ENCODE data around the gene SPEF1. TPM values are rescaled to one million over a fixed set of nuclear protein-coding genes. Genes with fewer than 3 reads are reported as not detected.

The SPEF1 gene
- total RNA-seq, 4 donors from 2014 or later = 0.13 to 2.5 (median 2.0) TPM

- Histone ChIP-seq H3K4me3 (replicated peaks in 1 of 3) (no peak overlapping the region), H3K27ac (no peak overlapping the region), H3K36me3 (no peaks in the 10 kb centered on the region), H3K9me3 (no peaks in the 10 kb centered on the region), H3K27me3 (no peaks in the 10 kb centered on the region), H3K4me1 (no peaks in the 10 kb centered on the region)
- DNase-seq = no peak
- intact Hi-C loops (cut with DNase I) = no loop called here
- WGBS, 2 donors = 79 to 82% methylated on average over 10 of the region's 10 CpGs
- TF ChIP-seq CTCF (IDR thresholded peaks at IDR 0.05) (no peak), POLR2A (IDR thresholded peaks at IDR 0.05) (no peak)
Observed at GRCh38 chr20:3760655-3761348, 20.4 kb downstream of the SPEF1 start.

GRCh38 chr20:3759884-3760283 is 21.4 kb downstream of the SPEF1 start:
- 86 to 92% methylated on average over 6 to 11 of the region's 11 CpGs for WGBS, 2 donors

GRCh38 chr20:3759316-3759823 is 21.9 kb downstream of the SPEF1 start:
- no peaks in the 10 kb centered on the region for H3K36me3 ChIP-seq

More at GRCh38 chr20:3759884-3760283, 21.4 kb downstream of the SPEF1 start:
- Histone ChIP-seq H3K27ac (no peak overlapping the region), H3K36me3 (no peaks in the 10 kb centered on the region), H3K9me3 (no peaks in the 10 kb centered on the region), H3K4me1 (no peaks in the 10 kb centered on the region), H3K27me3 (no peaks in the 10 kb centered on the region), H3K4me3 (replicated peaks in 1 of 3) (no peak overlapping the region)
- intact Hi-C loops (cut with DNase I) = no loop called here
- no peak for DNase-seq
- TF ChIP-seq POLR2A (IDR thresholded peaks at IDR 0.05) (no peak), CTCF (IDR thresholded peaks at IDR 0.05) (no peak)

GRCh38 chr20:3758566-3758965 is 22.7 kb downstream of the SPEF1 start:
- no peaks in the 10 kb centered on the region for H3K4me1 ChIP-seq

More at GRCh38 chr20:3759316-3759823, 21.9 kb downstream of the SPEF1 start:
- TF ChIP-seq POLR2A (IDR thresholded peaks at IDR 0.05) = no peak
- no peak for TF ChIP-seq CTCF (IDR thresholded peaks at IDR 0.05)
- Histone ChIP-seq H3K27ac (no peak overlapping the region), H3K9me3 (no peaks in the 10 kb centered on the region), H3K4me3 (replicated peaks in 1 of 3) (no peak overlapping the region), H3K4me1 (no peaks in the 10 kb centered on the region), H3K27me3 (no peaks in the 10 kb centered on the region)
- WGBS, 2 donors = 89 to 92% methylated on average over 9 to 10 of the region's 11 CpGs
- intact Hi-C loops (cut with DNase I) = no loop called here
- DNase-seq = no peak

More at GRCh38 chr20:3758566-3758965, 22.7 kb downstream of the SPEF1 start:
- H3K27ac ChIP-seq = no peak overlapping the region
- DNase-seq = no peak
- 70 to 76% methylated on average over 5 to 11 of the region's 11 CpGs for WGBS, 2 donors
- no peak for TF ChIP-seq CTCF (IDR thresholded peaks at IDR 0.05)
- TF ChIP-seq POLR2A (IDR thresholded peaks at IDR 0.05) = no peak
- H3K27me3 ChIP-seq = no peaks in the 10 kb centered on the region
- no peaks in the 10 kb centered on the region for H3K9me3 ChIP-seq
- H3K36me3 ChIP-seq = no peaks in the 10 kb centered on the region
- intact Hi-C loops (cut with DNase I) = no loop called here
- no peak overlapping the region for H3K4me3 ChIP-seq (replicated peaks in 1 of 3)
